Measurements from ENCODE around the gene C6orf132. TPM values are rescaled to one million over a fixed set of nuclear protein-coding genes. Genes with fewer than 3 reads are reported as not detected.

Gene C6orf132
- total and polyA plus RNA-seq, 2 of the 8 experiments (the other 6 are each of a cell fraction or from before 2014, with no cell fraction given): 31.5 to 64.0 TPM

DNA sequence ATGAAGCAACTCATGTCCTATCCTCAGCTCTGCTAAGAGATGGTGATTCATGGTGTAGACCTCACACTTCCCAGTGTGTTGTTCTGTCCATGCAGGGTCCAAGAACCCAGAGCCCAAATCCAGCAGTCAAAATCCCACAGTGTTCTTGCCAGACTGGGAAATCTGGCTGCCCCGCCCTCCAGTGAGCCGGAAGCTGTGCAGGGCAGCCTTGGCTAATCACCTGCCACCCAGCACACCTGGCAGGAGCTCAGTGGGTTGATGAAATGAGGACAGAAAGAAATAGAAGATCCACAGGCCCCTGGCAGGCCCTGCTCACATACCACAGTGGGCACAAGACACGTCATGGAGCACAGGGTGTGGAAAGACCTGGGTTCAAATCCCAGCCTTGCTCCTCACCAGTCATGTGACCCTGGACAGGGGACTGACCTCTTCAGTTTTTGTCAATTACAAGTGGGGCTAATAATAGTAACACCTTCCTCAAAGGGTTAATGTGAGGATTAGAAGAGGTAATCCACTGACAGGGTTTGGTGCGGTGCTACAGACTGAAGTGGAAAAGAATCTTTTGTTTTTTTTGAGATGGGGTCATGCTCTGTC lies 17.1 kb upstream of the C6orf132 start (continued):
- TF ChIP-seq, protein P1, sequence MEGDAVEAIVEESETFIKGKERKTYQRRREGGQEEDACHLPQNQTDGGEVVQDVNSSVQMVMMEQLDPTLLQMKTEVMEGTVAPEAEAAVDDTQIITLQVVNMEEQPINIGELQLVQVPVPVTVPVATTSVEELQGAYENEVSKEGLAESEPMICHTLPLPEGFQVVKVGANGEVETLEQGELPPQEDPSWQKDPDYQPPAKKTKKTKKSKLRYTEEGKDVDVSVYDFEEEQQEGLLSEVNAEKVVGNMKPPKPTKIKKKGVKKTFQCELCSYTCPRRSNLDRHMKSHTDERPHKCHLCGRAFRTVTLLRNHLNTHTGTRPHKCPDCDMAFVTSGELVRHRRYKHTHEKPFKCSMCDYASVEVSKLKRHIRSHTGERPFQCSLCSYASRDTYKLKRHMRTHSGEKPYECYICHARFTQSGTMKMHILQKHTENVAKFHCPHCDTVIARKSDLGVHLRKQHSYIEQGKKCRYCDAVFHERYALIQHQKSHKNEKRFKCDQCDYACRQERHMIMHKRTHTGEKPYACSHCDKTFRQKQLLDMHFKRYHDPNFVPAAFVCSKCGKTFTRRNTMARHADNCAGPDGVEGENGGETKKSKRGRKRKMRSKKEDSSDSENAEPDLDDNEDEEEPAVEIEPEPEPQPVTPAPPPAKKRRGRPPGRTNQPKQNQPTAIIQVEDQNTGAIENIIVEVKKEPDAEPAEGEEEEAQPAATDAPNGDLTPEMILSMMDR (IDR thresholded peaks at IDR 0.05; ENCODE audit: control extremely low read depth in 1 of 3, insufficient read depth in 1 of 3, low read depth in 1 of 3, low read length in 3 of 3): no peak
- TF ChIP-seq RBBP5 (IDR thresholded peaks at IDR 0.05; ENCODE audit: borderline replicate concordance, low read depth, low read length) (no peak), CHD2 (IDR thresholded peaks at IDR 0.05; ENCODE audit: low read length) (no peak), RXRA (IDR thresholded peaks at IDR 0.05; ENCODE audit: insufficient read depth, low read depth, low read length) (no peak), PHF8 (conservative IDR thresholded peaks at IDR 0.05; ENCODE audit: low read depth, low read length) (no peak), ASH2L (IDR thresholded peaks at IDR 0.05; ENCODE audit: low read length) (no peak), BCL11A (IDR thresholded peaks at IDR 0.05; ENCODE audit: low read depth in 2 of 2, low read length in 2 of 2) (no peak)

Measured in H1 (cell line).